Measurements from ENCODE around the gene CCL27. TPM values are rescaled to one million over a fixed set of nuclear protein-coding genes. Genes with fewer than 3 reads are reported as not detected.

Gene CCL27
- total and polyA plus RNA-seq, 2 of the 8 experiments (the other 6 are each of a cell fraction or from before 2014, with no cell fraction given): 0.42 TPM; not detected in 1

DNA sequence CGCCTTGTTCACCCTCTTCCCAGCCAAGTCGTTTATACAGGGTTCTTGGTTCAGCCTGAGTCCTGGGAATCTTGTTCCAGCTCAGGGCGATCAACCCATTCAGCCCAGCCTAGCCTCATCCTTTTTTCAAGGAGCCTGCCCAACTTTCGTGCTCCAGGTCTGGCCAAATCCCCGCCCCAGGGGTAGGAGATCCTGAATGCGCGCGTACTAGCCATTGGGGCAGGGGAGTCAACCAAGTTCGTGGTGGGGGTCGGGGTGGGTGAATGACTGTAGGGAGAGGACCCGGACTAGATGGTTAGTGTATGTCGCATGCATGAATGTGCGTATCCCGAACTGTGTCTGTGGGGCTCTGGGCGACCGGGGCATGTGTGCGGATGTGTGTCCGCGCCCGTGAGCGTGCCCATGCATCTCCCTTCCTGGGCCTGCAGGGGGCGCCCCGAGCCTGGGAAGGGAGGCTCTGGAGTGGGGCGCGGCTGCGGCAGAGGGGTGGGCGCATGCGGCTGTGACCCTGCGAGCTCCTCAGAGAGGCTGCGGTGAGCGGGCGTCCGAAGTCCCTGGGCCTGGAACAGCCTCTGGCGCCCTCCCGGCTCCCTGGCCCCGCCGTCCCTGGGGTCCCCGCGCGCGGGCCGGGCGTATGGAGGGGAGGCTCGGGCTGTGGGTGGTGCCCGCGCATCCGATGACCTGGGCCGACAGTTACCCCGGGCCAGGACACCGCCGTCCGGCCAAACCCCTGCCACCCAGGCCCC, 38.7 kb upstream of the CCL27 start (continued):
- TF ChIP-seq KDM4A (IDR thresholded peaks at IDR 0.05; ENCODE audit: low read depth, low read length, severe bottlenecking) (peak; percentile 85), SP4 (IDR thresholded peaks at IDR 0.05; ENCODE audit: low read length) (0 out of 2 replicates have a peak, but pooled peaks have one; percentile 10), RBBP5 (IDR thresholded peaks at IDR 0.05; ENCODE audit: borderline replicate concordance, low read depth, low read length) (0 out of 2 replicates have a peak, but pooled peaks have one; percentile 51), CTCF (IDR thresholded peaks at IDR 0.05; ENCODE audit: control extremely low read depth in 1 of 3, insufficient read depth in 1 of 3, low read depth in 1 of 3, low read length in 3 of 3) (peak; percentile 89 to 91 (median 91)), E2F6 (IDR thresholded peaks at IDR 0.05) (peak; percentile 45), ATF2 (IDR thresholded peaks at IDR 0.05; ENCODE audit: low read length) (no peak), CTBP2 (IDR thresholded peaks at IDR 0.05; ENCODE audit: borderline replicate concordance, insufficient read depth, insufficient read length, low read length) (peak; percentile 26), POU5F1 (IDR thresholded peaks at IDR 0.05; ENCODE audit: low read depth, low read length) (no peak), SP1 (IDR thresholded peaks at IDR 0.05; ENCODE audit: low read depth, low read length) (no peak), BACH1 (IDR thresholded peaks at IDR 0.05; ENCODE audit: low read length) (peak; percentile 70)

All from H1 (cell line).